Body of pancreas (tissue), 4 donors: Measurements from ENCODE around the gene NKTR.

Source experiments
- CTCF ChIP-seq, 7 experiments: fragments of 450-650 bp in 4 of 7; fragments of 200-600 bp in 3 of 7; sonication (generic) in 3 of 7; IDR thresholded peaks; one replicate each; pipeline ENCODE4 v1.5.1; 2016 to 2019; ENCODE audit warnings: antibody characterized with exemption in 7 of 7
- POLR2A ChIP-seq, 3 donors: fragments of 450-650 bp; IDR thresholded peaks; one replicate each; pipeline ENCODE4 v1.6.1; 2016; ENCODE audit warnings: antibody characterized with exemption in 3 of 3, mild to moderate bottlenecking in 2 of 3

GRCh38 chr3:42678447-42678846 is 78.0 kb downstream of the NKTR start:
- TF ChIP-seq POLR2A (IDR thresholded peaks at IDR 0.05) (no peak), CTCF (IDR thresholded peaks at IDR 0.05) (no peak)
